A673 (cell line): Measurements from ENCODE around the gene METRN.

Experiments
- CTCF ChIP-seq: fragments of 300-800, 200-600 bp; sonication (generic); conservative IDR thresholded peaks from 2 replicates; pipeline ENCODE4 v1.5.1; 2017; ENCODE audit warnings: low read depth, mild to moderate bottlenecking, antibody characterized with exemption, low read length, moderate library complexity, mixed read lengths
- EZH2 ChIP-seq: fragments of 200-600 bp; sonication (generic); IDR thresholded peaks from 2 replicates; pipeline ENCODE4 v1.6.1; 2017; ENCODE audit warnings: borderline replicate concordance, low read depth, mild to moderate bottlenecking, mixed read lengths, antibody characterized with exemption, low read length; ENCODE audit not compliant: poor library complexity, severe bottlenecking

- TF ChIP-seq CTCF (no peak), EZH2 (no peak)
These were observed 45.1 kb downstream of the METRN start for GRCh38 chr16:760065-760464.
